ENCODE measurements around the gene SLC2A1.
A peak's percentile ranks its signal among the peaks of the same experiment; 100 is the strongest.

The SLC2A1 gene

GRCh38 chr1:42930178-42931107, 28.2 kb downstream of the SLC2A1 start:
- no peak for FAIRE-seq
- no peak for DNase-seq (ENCODE audit: insufficient read length)
- no peak for TF ChIP-seq TAF1 (IDR thresholded peaks at IDR 0.05; ENCODE audit: borderline replicate concordance, low read depth, low read length)
- TF ChIP-seq POLR2AphosphoS5 (IDR thresholded peaks at IDR 0.05; ENCODE audit: low read depth, low read length): no peak
- no peak for TF ChIP-seq POLR2A (IDR thresholded peaks at IDR 0.05; ENCODE audit: low read depth, low read length)

- FAIRE-seq (no peak), DNase-seq (ENCODE audit: insufficient read length) (no peak)
- TF ChIP-seq TAF1 (IDR thresholded peaks at IDR 0.05; ENCODE audit: borderline replicate concordance, low read depth, low read length) (no peak), POLR2AphosphoS5 (IDR thresholded peaks at IDR 0.05; ENCODE audit: low read depth, low read length) (no peak), POLR2A (IDR thresholded peaks at IDR 0.05; ENCODE audit: low read depth, low read length) (no peak)
These were observed 29.1 kb downstream of the SLC2A1 start for GRCh38 chr1:42929434-42930177.

- TF ChIP-seq TAF1 (IDR thresholded peaks at IDR 0.05; ENCODE audit: borderline replicate concordance, low read depth, low read length) (no peak), POLR2A (IDR thresholded peaks at IDR 0.05; ENCODE audit: low read depth, low read length) (no peak), POLR2AphosphoS5 (IDR thresholded peaks at IDR 0.05; ENCODE audit: low read depth, low read length) (no peak)
- no peak for DNase-seq (ENCODE audit: insufficient read length)
These were observed 29.8 kb downstream of the SLC2A1 start for GRCh38 chr1:42928859-42929258.

GRCh38 chr1:42927920-42928505, 30.7 kb downstream of the SLC2A1 start:
- FAIRE-seq (no peak), DNase-seq (ENCODE audit: insufficient read length) (no peak)
- TF ChIP-seq POLR2A (IDR thresholded peaks at IDR 0.05; ENCODE audit: low read depth, low read length) (no peak), TAF1 (IDR thresholded peaks at IDR 0.05; ENCODE audit: borderline replicate concordance, low read depth, low read length) (no peak), POLR2AphosphoS5 (IDR thresholded peaks at IDR 0.05; ENCODE audit: low read depth, low read length) (no peak; the same call in 1 of the 2 replicates)

More at GRCh38 chr1:42928859-42929258, 29.8 kb downstream of the SLC2A1 start:
- FAIRE-seq: no peak

GRCh38 chr1:42927274-42927841, 31.3 kb downstream of the SLC2A1 start:
- no peak for DNase-seq (ENCODE audit: insufficient read length)
- FAIRE-seq: no peak
- TF ChIP-seq POLR2AphosphoS5 (IDR thresholded peaks at IDR 0.05; ENCODE audit: low read depth, low read length) (no peak; the same call in 1 of the 2 replicates), TAF1 (IDR thresholded peaks at IDR 0.05; ENCODE audit: borderline replicate concordance, low read depth, low read length) (no peak), POLR2A (IDR thresholded peaks at IDR 0.05; ENCODE audit: low read depth, low read length) (no peak)

GRCh38 chr1:42926879-42927242, 31.8 kb downstream of the SLC2A1 start:
- FAIRE-seq: no peak
- TF ChIP-seq POLR2A (IDR thresholded peaks at IDR 0.05; ENCODE audit: low read depth, low read length) (no peak), TAF1 (IDR thresholded peaks at IDR 0.05; ENCODE audit: borderline replicate concordance, low read depth, low read length) (no peak), POLR2AphosphoS5 (IDR thresholded peaks at IDR 0.05; ENCODE audit: low read depth, low read length) (peak; percentile 12; the same call in 1 of the 2 replicates)
- DNase-seq (ENCODE audit: insufficient read length): no peak

- TF ChIP-seq POLR2A (IDR thresholded peaks at IDR 0.05; ENCODE audit: low read depth, low read length): no peak
- no peak for TF ChIP-seq TAF1 (IDR thresholded peaks at IDR 0.05; ENCODE audit: borderline replicate concordance, low read depth, low read length)
- TF ChIP-seq POLR2AphosphoS5 (IDR thresholded peaks at IDR 0.05; ENCODE audit: low read depth, low read length): no peak
- DNase-seq (ENCODE audit: insufficient read length): no peak
- no peak for FAIRE-seq
These were observed 32.3 kb downstream of the SLC2A1 start for GRCh38 chr1:42926235-42926878.

- DNase-seq (ENCODE audit: insufficient read length) (no peak), FAIRE-seq (peak; percentile 5)
- no peak for TF ChIP-seq TAF1 (IDR thresholded peaks at IDR 0.05; ENCODE audit: borderline replicate concordance, low read depth, low read length)
- TF ChIP-seq POLR2A (IDR thresholded peaks at IDR 0.05; ENCODE audit: low read depth, low read length): no peak; the same call in 1 of the 2 replicates
- no peak for TF ChIP-seq POLR2AphosphoS5 (IDR thresholded peaks at IDR 0.05; ENCODE audit: low read depth, low read length)
These were observed 33.6 kb downstream of the SLC2A1 start for GRCh38 chr1:42924851-42925760.

- DNase-seq (ENCODE audit: insufficient read length) (peak; percentile 91), FAIRE-seq (peak; percentile 97)
- TF ChIP-seq TAF1 (IDR thresholded peaks at IDR 0.05; ENCODE audit: borderline replicate concordance, low read depth, low read length): peak; percentile 11; the same call in 1 of the 2 replicates
- peak; percentile 83 for TF ChIP-seq POLR2AphosphoS5 (IDR thresholded peaks at IDR 0.05; ENCODE audit: low read depth, low read length)
- TF ChIP-seq POLR2A (IDR thresholded peaks at IDR 0.05; ENCODE audit: low read depth, low read length): peak; percentile 88
These were observed 34.4 kb downstream of the SLC2A1 start for GRCh38 chr1:42924082-42924850.
